Measurements from ENCODE around the gene PRKCI.

- TF ChIP-seq CTCF (IDR thresholded peaks at IDR 0.05) (no peak), EP300 (IDR thresholded peaks at IDR 0.05) (no peak)
Measured at GRCh38 chr3:170205302-170205701, 16.9 kb upstream of the PRKCI start.
